NCI-H2196 (cell line): ENCODE measurements around the gene SUSD3.
A peak's percentile ranks its signal among the peaks of the same experiment; 100 is the strongest.
"Not testable (repeated sequence)": the region's sequence is repeated elsewhere in the genome, so short reads cannot be mapped to it uniquely, and the experiment has no call there.

ENCODE experiments used
- DNase-seq: peaks from one replicate; lab custom pipeline; 2025; ENCODE audit not compliant: unreplicated experiment; lab: John Stamatoyannopoulos, UW

Gene SUSD3

DNA sequence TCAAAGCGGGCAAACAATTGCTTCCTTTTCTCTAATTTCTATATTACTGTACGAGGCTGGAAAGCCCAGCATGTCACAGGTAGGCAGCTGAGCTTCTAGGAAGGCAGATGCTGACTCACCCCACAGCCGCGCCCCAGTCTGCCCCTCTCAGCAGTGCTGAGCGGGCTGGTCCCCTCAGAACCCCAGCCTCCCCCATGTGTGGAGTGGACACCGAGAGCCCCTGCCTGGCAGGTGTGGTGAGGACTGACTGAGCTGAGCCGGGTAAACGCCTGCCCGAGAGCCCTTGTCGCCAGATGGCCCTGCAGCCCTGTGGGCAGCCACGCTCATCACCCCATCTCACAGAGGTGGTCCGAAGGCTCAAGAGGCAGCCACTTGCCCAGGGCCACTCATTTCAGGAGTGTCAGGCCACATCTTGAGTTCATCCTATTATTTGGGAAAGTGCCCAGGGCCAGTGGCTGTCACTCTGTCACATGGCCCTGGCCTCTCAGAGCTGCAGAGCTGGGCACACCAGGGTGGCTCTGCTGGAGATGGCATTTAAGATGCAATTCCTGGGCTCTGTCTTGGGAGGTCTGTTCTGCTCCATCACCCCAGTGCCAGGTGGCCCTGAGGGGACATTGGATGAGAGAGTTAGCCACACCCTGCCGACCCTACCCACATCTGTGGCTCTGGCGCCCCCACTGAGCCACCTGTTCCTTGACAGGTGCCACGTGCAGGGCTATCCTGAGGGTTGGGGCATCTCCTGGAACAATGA lies 50.0 kb downstream of the SUSD3 start:
- no peak for DNase-seq

DNA sequence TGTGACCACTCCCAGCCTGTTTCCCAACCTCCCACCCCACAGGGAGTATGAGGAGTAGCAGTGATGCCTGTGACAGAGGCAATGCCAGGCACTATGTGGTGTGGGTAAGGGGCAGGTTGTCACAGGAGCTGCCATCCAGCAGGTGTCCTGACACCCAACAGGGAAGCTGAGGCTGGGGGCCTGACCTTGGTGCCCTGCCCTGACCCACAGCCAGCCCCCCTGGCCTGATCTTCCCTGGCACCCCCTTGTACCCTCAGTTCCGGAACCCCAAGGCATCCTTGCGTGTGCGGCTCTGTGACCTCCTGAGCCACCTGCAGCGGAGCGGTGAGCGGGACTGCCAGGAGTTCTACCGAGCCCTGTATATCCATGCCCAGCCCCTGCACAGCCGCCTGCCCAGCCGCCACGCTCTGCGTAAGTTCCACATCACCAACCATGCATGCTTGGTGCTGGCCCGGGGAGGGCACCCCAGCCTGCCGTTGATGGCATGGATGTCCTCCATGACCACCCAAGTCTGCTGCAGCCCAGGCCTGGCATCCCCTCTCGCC lies 51.9 kb downstream of the SUSD3 start:
- no peak for DNase-seq

DNA sequence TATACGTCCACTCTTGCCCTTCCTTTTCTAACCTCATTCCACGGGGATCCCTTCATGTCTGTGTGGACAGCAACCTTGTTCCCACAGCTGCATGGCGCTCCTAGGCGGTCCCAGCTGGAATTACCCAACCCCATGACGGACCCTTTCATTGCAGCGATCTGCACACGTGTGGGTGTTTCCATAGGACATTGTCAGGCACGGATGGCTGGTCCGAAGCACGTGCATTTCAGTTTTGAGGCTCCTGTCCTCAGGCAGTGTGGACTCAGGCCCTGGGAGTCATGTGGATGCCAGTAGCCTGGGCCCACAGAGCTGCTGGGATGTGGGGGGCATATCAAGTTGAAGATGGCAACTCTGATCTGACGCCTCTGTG lies 52.5 kb downstream of the SUSD3 start:
- no peak for DNase-seq

DNA sequence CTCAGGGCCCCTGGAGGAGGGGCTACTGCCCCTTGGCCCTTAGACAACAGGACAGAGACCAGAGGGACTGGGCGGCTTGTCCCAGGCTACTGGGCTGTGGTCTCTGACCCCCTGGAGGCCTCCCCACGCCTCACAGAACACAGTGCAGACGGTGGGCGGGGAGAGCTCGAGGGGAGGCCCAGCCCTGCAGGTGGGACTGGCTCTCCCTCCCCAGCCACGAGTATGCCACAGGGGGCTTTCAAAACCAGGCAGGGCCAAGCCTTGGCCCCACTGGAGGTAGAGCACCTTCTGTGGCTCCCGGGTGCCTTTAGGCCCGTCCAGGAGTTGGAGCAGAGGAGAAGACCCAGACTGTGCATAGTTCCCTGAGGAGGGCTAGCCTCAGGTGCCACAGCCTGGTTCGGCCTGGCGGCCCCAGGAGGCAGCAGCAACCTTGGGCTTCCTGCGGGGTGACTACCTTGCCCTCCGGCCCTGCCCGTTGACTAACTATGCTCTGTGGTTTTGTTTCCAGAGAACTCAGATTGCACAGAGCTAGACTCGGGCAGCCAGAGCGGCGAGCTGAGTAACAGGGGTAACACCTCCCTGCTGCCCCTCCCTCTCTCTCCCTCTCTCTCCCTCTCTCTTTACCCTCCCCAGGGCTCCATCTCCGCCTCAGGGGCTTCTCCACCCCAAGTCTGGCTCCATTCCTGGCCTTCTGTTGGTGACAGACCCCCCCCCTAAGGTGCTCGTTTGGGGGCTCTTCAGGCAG lies 53.0 kb downstream of the SUSD3 start:
- no peak for DNase-seq

DNA sequence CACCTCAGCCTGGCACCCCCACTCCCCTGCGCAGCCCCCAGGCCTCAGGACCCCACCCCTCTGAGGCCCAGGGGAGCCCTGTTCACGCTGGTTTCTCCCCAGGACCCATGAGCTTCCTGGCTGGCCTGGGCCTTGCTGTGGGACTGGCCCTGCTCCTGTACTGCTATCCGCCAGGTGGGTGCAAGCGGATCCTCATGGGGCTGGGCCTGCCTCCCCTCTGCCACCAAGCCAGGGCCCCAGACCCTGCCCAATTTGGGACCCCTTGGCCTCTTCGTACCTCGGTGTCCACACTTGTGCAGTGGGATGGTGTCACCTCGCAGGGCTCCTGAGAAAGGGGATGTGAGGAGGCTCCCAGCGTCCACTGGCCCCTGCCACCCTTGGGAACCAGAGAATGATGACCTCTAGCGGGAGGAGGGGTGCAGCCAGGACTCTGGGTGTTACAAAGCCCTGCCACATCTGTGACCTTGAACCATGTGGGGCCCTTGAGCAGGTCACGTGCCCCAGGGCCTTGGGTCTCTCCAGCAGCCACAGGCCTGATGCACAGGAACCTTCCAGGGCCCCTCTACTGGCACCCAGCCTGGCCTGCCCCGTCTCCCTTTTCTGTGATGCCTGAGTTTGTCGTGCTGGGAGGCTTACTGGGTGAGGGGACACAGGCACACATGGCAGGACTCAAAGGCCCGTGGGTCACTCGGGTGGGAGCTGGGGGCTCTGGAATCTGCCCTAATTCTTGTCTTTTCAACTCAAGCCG lies 53.8 kb downstream of the SUSD3 start:
- DNase-seq = no peak

DNA sequence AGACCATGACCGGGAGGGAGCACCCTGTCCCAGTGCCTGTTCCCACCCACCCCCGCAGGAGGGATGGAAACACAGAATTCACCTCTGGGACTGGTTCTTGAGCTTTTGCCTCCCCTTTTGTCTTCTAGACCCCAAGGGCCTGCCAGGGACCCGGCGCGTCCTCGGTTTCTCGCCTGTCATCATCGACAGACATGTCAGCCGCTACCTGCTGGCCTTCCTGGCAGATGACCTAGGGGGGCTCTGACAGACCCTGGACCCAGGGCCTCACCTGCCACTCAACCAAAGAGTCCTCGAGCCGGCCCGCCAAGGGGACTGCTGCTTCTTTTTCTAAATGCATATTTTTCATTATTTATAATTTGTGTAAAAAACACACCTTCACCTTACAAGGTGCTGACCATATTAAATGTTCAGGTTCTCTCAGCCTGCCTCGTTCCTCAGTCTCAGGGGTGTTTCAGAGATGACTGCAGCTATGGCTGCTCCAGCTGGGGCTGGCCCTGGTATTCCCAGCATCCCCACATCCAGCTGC lies 54.4 kb downstream of the SUSD3 start:
- DNase-seq = no peak

DNA sequence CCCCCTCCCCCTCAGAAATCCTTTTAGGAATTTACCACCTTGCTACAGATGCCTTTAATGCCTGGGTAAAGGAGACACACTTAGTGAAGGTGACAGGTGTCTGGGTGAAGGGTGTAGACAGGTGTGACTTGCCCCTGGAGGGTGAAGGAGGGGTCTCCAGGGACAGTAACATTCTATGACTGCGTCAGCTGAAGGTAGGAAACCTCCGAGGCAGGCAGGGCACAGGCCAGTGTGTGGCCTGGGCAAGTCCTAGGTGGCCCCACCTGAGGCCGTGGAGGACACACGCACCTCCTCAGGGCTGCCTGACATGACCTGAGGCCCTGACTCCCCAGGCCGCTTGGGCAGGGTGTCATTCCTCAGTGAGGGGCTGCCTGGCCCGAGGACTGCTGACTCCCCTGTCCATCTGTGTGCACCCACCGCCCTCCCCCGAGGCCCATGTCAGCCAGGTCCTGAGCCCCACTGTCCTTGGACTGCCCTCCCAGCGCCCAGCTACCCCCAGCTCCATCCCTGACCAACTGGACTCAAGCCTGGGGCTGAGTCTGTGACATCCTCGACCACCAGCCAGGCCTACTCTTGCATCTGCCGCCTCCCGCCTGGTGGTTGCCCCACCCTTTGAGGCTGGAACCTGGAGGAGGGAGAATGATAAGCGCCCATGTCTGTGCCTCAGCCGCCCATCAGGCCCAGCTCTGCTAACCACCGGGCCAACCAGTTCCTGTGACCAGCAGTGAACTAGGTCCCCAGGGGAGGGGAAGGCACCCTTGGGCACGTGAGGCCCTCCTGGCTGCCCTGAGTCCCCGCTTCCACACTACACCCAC lies 55.9 kb downstream of the SUSD3 start:
- no peak for DNase-seq

DNA sequence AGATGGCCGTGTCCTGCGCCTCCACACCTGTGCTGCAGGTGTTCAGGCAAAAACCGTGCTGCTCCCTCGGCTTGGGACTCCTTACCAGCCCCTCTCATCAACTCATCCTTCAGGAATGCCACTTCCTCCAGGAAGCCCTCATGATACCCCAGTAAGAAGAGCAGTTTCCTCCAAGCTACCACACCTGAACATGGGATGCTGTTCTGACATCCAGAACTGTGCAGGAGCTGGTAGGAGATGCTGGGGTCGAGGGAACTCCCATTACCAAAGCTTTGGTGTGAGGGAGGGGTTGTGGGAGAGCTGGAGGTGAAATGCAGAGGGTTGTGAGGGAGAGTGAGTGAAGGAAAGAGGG lies 56.5 kb downstream of the SUSD3 start:
- DNase-seq = no peak

DNA sequence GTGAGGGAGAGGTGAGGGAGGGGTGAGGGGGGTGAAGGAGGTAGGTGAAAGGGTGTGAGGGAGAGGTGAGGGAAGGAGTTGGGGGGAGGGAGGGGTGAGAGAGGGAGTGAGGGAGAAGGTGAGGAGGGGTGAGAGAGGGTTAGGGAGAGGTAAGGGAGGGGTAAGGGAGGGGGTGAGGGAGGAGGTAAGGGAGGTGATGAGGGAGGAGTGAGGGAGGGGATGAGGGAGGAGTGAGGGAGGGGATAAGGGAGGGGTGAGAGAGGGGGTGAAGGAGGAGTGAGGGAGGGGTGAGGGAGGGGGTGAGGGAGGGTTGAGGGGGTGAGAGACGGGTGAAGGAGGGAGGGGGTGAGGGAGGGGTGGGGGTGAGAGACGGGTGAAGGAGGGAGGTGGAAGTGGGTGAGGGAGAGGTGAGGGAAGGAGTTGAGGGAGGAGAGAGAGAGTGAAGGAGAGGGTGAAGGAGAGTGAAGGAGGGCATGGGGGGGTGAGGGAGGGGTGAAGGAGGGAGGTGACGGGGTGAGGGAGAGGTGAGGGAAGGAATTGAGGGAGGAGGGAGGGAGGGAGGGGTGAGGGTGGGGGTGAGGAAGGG lies 57.1 kb downstream of the SUSD3 start:
- DNase-seq = no peak

DNA sequence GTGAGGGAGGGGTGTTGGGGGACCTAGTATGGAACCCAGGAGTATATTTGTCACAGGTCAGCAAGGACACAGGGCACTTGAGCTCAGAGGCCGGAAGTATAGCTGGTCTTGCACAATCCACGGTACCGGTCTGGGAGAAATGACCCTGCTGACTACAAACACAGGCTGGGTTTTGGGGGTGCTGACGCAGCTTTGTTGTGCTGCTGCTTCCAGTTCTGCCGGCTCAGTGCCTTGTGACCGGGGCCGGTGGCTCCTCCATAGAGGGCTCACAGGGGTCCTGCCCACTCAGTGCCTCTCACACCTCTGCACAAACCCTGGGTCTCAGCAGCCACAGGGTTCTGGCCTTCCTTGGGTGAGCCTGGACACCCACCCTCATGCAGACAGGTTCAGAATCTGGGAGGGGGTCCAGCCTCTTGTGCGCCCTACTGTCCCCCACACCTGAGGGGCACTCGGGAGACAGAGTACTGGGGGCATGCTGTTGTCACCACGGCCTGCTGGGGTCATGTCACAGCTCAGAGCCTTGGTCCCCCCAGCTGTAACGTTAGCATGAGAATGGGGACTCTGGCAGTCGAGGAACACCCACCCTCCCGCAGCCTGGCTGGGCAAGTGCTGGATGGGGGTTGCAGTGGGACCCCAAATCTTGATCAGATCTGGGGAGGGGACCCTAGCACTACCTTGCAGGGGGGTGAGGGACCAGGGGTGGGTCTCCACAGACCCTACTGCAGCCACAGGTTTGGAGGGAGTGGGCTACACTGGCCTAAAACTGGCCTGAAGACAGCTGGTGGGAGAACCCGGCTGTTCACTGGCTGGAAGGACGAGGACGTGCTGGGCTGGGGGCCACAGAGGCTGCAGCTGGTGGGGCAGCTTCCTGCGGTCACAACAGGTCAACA lies 57.8 kb downstream of the SUSD3 start:
- DNase-seq = no peak

DNA sequence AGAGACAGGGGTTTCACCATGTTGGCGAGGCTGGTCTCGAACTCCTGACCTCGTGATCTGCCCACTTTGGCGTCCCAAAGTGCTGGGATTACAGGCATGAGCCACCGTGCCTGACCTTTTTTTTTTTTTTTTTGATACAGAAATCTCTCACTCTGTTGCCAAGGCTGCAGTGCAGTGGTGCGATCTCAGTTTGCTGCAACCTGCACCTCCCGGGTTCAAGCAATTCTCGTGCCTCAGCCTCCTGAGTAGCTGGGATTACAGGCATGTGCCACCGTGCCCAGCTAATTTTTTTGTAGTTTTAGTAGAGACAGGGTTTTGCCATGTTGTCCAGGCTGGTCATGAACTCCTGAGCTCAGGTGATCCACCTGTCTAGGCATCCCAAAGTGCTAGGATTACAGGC lies 59.0 kb downstream of the SUSD3 start:
- not testable (repeated sequence) for DNase-seq

DNA sequence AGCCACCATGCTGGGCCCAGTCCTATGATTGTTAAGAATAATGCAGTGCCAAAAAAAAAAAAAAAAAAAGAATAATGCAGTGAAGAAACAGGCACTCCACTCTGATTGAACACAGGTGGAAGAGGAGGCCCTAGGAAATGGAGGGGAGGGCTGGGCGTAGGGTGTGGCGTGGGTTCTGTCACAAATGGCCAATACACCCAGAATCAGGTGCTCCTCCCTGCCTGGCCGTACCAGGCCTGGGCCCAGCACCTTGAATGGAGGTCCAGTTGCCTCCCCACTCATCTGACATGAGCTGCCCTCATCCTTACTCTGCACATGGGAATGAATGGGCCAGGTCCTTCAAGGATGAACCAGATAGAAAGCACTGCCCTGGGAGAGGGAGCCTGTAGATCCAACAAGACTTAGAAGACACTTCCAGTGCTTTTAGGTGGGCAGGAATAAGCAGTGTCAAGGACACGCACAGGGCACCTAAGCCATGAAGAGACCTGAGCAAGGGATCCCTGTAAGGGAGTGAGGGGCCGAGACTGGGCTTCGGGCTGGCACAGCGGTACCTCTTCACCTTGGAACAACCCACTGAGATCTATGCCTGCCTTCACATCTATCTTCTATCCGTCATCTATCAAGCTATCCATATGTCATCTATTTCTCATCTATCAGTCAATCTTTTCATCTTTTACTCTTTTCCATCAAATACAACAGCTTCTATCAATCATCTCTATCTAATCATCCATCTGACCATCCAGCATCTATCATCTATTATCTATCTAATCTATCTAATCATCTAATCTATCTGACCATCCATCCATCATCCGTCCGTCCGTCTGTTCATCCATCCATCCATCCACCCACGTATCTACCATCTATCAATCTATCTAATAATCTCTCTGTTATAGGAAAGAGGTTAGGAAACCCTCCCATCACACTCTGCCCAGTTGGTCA lies 59.7 kb downstream of the SUSD3 start:
- DNase-seq = no peak

DNA sequence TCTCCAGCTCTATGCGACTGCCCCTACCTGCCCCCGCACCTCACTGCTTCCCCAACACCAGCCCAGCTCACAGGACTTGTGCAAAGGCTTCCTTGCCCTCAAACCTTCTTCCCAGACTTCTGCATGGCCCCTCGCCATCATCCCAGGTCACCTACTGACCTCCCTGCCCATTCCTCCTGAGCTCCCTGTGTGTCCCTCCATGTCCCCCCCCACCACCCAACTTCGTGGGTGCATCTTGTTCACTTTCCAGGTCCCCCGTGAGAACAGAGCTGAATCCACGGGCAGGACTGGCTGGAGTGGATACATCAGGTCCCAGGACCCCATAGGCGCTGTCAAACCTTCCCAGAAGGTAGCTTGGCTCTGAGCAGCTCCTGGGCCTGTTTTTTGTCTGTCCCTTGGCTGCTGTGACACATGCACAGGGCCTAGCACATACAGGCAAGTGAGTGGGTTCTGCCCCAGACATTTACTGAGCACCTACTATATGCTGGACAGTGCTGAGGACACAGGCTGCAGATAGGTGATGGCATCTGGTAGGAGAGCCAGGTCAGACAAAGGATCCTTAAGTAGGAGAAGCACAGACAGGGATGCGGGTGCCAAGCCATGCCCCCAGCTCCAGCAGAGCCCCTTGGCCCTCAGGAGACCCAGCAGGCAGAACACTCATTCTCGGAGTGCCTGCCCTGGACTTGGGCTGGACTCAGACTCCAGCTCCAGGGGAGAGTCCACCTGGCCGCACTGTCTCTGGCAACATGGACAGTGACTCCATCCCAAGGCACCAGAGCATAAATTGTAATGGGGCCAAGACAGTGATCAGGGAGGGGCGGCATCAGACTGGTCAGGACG lies 60.6 kb downstream of the SUSD3 start:
- no peak for DNase-seq

DNA sequence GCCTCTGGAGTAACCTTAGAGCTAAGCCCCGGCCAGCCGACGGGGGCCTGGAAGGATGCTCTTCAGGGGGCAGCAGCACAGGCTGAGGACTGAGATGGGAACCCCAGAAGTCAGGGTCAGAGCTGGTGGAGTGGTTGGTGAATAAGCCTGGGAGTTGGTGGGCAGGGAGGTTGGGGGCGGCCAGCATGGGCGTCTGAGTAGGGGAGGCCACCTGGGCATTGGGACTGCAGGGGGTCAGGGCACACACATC lies 61.1 kb downstream of the SUSD3 start:
- DNase-seq = no peak

DNA sequence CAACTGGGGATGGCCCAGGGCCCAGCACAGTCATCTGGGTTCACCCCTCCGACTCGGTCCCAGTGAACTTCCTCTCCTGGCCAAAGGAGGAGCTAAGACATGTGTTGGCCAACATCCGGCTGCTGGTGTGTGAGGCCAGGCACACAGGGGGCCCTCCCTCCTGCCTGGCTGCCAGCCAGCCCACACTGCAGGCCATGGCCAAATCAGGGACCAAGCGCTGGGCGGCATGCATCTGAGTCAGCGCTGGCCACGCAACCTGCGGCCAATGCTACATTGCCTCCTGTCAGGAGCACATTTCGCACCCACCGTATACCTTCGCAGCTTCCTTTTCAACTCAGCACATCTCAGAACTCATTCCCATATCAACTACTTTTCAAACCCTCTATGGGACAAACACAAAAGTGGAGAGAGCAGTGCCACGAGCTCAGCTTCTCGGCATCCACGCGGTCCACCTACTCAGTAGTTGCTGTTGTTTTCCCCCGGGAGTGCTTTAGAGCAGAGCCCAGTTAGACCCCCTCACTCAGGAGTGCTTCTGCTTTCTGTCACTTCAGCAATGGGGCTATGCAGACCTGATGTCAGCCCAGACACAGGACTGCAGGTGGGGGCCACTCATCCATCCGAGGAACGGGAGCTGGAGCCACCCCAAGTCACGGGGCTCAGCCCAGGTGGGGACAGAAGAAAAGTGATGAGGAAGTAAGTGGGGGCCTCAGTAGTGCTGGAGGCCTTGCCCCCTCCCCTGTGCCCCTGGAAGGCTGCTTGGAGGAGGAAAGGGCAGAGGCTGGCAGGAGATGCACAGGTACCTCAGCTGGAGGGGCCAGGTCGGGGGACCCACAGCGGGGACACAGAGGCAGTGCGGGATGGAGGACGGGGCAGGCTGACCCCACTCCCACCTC lies 61.7 kb downstream of the SUSD3 start:
- peak; percentile 78 for DNase-seq

DNA sequence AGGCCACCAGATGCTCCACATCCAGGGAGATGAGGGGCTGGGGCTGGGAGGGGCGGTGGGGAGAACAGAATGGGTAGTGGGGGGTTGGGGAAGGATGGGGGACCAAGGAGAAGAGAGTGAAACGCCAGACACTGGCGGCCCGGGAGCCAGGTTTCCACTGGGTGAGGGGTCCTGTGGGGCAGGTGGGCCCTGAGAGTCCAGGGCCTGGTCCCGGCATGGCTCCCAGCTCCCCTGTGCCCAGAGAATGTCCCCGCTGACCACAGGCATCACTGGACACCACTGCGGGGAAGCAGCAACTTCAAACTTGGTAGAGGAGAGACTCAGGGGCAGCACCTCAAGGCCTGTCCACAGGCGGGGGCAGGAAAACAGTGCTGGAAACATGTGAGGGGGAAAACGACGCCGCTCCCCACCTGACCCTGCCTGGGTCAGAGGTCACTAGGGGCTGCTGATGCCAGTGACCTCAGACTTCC lies 62.4 kb downstream of the SUSD3 start:
- no peak for DNase-seq
